IPS-15b (cell line): ENCODE data around the gene NUDT8.
"Not testable (repeated sequence)": the region's sequence is repeated elsewhere in the genome, so short reads cannot be mapped to it uniquely, and the experiment has no call there.

Experiments
- H3K27me3 ChIP-seq: one replicate; pipeline ENCODE4 v1.6.1; 2013; ENCODE audit warnings: low read length; ENCODE audit not compliant: control insufficient read depth, insufficient read depth
- H3K36me3 ChIP-seq: one replicate; pipeline ENCODE4 v1.6.1; 2013; ENCODE audit warnings: low read length; ENCODE audit not compliant: control insufficient read depth, insufficient read depth
- H3K4me1 ChIP-seq: one replicate; pipeline ENCODE4 v1.6.1; 2013; ENCODE audit warnings: mild to moderate bottlenecking, low read length; ENCODE audit not compliant: control insufficient read depth, insufficient read depth
- H3K4me3 ChIP-seq: one replicate; pipeline ENCODE4 v1.5.1; 2013; ENCODE audit warnings: low read depth, low read length
- H3K9ac ChIP-seq: one replicate; pipeline ENCODE4 v1.6.1; 2013; ENCODE audit warnings: low read depth, mild to moderate bottlenecking, low read length
- H3K9me3 ChIP-seq: one replicate; pipeline ENCODE4 v1.6.1; 2013; ENCODE audit warnings: mild to moderate bottlenecking, low read length; ENCODE audit not compliant: control insufficient read depth, insufficient read depth

NUDT8 gene

DNA sequence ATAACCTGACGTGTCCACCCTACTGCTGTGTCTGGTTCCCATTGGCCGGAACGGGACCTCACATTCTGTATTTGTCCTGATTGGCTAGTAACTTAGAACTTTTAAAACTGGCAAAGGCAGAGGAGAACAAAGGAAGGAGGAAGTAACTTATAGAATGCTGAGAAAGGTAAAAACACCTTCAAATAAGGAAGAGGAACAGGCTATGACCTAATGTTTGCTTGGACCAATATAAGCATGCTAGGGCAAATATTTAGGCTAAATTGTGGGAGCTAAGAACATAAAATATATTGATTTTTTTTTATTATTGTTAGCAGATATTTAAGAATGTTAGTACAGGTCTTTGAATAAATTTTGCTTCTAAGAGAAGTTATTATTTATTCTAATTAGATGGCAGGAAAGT is 7.7 kb upstream of the NUDT8 start:
- not testable (repeated sequence) for H3K36me3 ChIP-seq, H3K4me3 ChIP-seq, H3K9ac ChIP-seq, H3K4me1 ChIP-seq, H3K9me3 ChIP-seq
- H3K27me3 ChIP-seq = peaks cover 16% of the 10 kb centered on the region

DNA sequence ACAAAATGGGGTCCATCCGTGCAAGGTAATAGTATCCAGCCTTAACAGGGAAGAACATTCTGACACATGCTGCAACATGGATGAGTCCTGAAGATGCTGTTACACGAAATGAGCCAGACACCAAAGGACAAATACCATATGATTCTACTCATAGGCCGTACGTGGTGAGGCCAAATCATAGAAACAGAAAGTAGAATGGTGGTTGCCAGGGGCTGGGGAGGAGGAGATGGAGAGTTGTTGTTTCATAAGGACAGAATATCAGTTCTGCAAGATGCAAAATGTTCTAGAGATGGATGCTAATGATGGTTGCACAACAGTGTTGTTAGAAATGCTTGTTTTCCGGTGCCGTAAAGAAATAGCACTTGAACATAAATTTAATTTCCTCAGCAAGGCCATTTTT is 7.2 kb upstream of the NUDT8 start:
- no peaks in the 10 kb centered on the region for H3K4me1 ChIP-seq
- H3K27me3 ChIP-seq = peaks cover 16% of the 10 kb centered on the region
- H3K36me3 ChIP-seq = no peaks in the 10 kb centered on the region
- no peak overlapping the region for H3K4me3 ChIP-seq
- H3K9me3 ChIP-seq = no peaks in the 10 kb centered on the region
- no peak overlapping the region for H3K9ac ChIP-seq

DNA sequence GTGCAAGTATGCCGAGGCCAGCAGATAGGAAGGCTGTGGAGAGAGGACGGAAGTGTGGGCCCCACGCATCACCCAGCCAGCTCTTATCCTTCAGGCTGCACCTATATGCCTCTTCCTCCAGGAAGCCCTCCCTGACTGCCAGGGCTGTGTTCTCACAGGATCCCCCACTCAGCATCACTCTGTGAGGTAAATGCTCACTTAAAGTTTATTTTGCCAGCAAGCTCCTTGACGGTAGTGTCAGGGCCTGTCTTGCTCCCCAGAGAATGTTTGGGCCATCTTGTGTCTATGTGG is 5.4 kb upstream of the NUDT8 start:
- H3K9ac ChIP-seq = no peak overlapping the region
- H3K4me3 ChIP-seq = no peak overlapping the region
- no peaks in the 10 kb centered on the region for H3K9me3 ChIP-seq
- peaks cover 2% of the 10 kb centered on the region for H3K4me1 ChIP-seq
- no peaks in the 10 kb centered on the region for H3K36me3 ChIP-seq
- H3K27me3 ChIP-seq = peaks cover 8% of the 10 kb centered on the region

DNA sequence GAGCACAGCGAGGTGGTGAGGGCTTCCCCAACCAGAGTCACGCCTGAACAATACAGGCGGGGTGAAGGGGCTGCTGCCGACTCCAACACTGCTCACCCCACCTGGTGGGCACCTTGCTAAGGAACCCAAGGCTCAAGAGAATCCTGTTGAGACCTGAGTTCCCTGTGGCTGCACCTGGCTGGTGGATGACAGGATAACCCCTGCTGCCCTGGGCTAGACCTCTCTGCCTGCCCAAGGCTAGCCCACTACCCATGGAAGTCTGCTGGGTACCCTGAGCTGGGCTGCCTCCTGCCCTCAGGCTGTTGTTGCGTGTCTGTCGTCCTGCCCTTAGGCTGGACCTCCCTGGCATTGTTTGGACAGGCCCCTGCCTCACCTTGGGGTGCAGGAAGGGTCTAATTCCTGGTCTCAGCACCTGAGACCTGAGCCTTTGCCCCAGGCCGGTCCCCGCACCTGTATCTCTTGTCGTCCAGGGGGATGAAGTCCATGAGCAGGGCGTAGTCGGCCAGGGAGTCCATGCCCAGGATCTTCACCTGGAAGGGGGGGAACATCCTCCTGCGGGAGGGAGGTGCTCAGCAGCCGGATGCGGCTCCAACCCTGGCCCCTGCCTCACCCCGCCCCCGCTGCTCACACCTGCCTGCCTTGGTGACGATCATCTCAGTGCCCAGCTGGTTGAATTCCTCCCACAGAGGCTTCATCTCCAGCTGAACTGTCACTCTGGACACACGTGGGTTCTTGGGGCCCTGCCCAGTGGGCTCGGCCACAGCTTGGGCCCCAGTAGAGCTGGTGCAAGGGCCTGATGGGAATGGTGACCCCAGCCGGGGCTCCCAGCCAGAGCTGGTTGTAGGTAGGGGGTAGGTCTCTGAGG is 4.9 kb upstream of the NUDT8 start:
- Histone ChIP-seq H3K9ac (no peak overlapping the region), H3K4me1 (peaks cover 2% of the 10 kb centered on the region), H3K27me3 (peaks cover 3% of the 10 kb centered on the region), H3K4me3 (no peak overlapping the region), H3K9me3 (no peaks in the 10 kb centered on the region), H3K36me3 (no peaks in the 10 kb centered on the region)

DNA sequence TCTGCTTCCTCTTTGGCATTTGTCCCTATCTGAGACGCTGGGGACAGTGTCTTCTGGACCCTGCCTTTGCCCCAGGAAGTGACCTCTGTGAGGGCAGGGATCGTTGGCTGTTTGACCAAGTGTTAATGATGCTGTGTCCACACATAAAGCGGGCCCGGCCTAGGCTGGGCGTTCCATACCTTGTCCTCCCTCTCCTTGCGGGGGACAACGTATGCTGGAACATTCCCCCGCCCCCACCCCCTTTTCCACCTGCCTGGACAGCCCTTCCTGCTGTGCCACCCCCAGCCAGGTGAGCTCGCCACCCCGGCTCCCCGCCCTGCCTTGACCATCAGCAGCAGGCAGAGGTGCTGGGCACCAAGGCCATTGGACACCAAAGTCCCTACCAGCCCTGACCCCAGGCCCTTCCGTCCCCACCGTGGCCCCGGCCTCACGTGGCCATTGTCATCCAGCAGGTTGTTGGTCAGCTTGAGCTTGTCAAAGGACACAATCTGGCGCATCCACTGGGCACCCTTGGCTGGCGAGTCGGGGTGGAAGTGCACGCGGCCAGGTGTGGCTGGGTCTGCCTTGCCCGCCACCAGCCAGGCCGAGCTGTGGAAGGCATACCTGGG is 4.1 kb upstream of the NUDT8 start:
- Histone ChIP-seq H3K36me3 (no peaks in the 10 kb centered on the region), H3K9ac (no peak overlapping the region), H3K27me3 (no peaks in the 10 kb centered on the region), H3K4me1 (peaks cover 3% of the 10 kb centered on the region), H3K4me3 (no peak overlapping the region), H3K9me3 (no peaks in the 10 kb centered on the region)

DNA sequence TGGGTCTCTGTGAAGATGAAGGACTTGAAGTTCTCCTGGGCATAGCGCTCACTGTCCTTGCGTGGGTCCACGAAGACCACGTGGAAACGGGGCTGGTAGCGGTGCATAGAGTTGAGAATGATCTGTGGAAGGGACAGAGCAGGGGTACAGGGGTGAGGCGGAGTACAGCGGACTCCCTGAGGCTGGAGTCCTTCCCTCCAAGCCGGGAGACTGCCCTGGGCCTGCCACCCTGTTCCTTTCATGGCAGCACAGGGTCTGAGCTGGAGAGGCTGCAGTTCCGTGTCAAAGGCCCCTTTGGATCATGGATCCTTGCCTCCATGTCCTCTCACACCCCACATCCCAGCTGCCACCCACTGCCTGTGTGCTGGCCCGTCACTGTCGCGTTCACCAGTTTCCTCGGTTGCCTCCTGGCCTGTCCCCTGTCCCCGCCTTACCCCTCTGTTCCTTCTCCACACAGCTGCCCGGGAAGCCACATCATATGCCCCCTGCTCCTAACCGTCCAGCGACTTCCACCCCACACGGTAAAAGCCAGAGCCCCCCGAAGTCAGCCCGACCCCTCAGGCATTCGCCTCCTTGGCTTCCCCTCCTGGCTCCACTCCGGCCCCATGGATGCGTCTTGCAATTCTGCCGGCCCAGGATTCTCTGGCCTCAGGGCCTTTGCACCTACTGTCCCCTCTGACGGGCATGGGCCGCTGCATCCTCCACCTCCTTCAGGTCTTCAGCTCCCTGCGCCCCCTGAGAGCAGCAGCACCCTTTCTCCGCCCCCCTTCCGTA is 3.4 kb upstream of the NUDT8 start:
- no peaks in the 10 kb centered on the region for H3K36me3 ChIP-seq
- no peaks in the 10 kb centered on the region for H3K27me3 ChIP-seq
- H3K4me1 ChIP-seq = peaks cover 3% of the 10 kb centered on the region
- no peaks in the 10 kb centered on the region for H3K9me3 ChIP-seq
- no peak overlapping the region for H3K9ac ChIP-seq
- no peak overlapping the region for H3K4me3 ChIP-seq

DNA sequence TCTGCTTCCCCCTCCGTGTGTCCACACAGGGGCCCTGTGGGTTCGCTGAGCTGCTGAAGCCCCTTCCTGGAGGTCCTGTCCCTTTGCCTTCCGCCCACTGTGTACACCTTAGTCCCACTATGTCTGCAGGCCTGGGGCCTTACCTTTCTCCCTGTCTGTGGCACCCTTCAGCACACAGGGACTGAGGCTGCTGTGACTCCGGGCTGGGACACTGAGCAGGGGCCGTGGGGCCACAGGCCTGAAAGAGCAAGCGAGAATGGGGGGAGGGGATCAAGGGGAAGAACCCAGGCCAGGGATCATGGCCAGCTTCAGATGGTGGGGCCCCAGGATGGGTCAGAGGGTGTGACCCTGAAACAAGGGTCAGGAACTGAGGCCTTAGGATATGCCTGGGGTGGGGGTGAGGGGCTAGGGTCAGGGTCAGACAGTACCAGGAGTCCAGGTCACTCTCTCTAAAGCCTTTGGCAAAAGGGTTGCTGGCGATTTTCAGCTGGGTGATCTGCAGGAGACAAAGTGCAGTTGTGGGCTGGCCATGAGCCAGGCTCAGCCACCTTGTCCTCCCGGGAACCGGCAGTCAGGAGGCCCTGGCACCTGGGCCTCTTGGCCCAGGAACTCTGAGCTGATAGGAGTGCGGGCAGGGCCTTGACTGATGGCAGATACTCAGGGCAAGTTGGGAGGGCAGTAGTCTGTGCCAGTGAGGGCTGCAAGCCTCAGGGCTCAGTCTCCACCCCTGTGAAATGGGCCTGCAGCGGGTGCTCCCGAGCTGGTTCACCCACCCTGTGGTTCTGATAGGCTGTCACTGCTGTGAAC is 2.6 kb upstream of the NUDT8 start:
- H3K9me3 ChIP-seq = no peaks in the 10 kb centered on the region
- peaks cover under 1% of the 10 kb centered on the region for H3K36me3 ChIP-seq
- no peaks in the 10 kb centered on the region for H3K27me3 ChIP-seq
- peaks cover 3% of the 10 kb centered on the region for H3K4me1 ChIP-seq
- H3K4me3 ChIP-seq = no peak overlapping the region
- no peak overlapping the region for H3K9ac ChIP-seq

DNA sequence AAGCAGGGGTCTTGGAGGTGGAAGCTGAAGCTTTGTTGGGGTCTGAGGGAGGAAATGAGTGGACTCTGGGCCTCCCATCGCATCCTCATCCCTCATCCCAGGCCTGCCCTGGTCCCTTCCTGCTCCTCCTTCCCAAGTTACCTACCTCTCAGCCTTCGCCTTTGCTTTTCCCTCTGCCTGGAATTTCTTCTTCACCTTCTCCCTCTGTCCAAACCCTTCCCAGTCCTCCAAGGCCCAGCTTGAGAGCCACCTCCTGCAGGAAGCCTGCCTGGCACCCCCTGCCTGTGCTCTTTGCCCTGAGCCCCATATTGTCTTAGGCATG is 2.1 kb upstream of the NUDT8 start:
- H3K36me3 ChIP-seq = peaks cover 6% of the 10 kb centered on the region
- H3K4me1 ChIP-seq = peaks cover 3% of the 10 kb centered on the region
- no peaks in the 10 kb centered on the region for H3K27me3 ChIP-seq
- H3K4me3 ChIP-seq = no peak overlapping the region
- no peaks in the 10 kb centered on the region for H3K9me3 ChIP-seq
- no peak overlapping the region for H3K9ac ChIP-seq

DNA sequence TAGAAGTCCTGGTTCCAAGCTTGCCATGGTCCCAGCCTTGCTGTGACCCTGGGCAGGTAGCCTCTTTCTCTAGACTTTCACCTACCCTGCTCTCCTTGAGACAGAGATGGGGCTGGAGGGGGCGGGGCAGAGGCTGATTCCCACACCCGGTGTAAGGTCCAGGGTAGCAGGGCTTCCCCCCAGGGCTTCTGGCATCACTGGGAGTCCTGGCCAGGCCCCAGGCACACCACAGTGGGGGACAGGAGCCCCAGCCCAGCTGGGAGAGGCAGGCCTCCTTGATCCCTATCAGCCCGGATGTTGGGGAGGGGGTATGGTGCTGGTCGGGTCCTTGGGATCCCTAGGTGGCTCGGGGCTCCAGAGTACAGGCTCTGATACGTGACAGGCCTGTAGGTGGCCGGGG is 1.7 kb upstream of the NUDT8 start:
- peaks cover 7% of the 10 kb centered on the region for H3K36me3 ChIP-seq
- no peak overlapping the region for H3K4me3 ChIP-seq
- peaks cover 3% of the 10 kb centered on the region for H3K4me1 ChIP-seq
- H3K9ac ChIP-seq = no peak overlapping the region
- H3K27me3 ChIP-seq = no peaks in the 10 kb centered on the region
- no peaks in the 10 kb centered on the region for H3K9me3 ChIP-seq

DNA sequence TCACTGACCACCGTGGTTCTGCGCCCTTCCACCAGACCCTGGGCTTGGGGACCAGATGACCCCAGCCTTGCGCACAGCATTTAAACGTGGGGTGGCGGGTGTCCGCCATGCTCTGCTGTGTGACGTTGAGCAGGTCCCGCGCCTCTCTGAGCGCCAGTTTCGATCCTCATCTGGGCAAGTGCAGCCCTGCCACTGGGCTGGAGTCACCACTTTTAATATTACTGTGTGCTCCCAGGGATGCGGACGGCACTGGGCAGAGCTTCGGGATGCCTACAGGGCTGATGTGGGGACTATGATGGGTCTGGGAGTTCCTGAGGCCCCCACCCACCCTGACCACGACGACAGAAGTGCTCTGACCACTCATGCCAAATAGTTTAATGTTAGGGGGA is 1.2 kb upstream of the NUDT8 start:
- H3K9ac ChIP-seq = peak overlapping the region; percentile 60
- H3K27me3 ChIP-seq = no peaks in the 10 kb centered on the region
- H3K9me3 ChIP-seq = no peaks in the 10 kb centered on the region
- peak overlapping the region; percentile 80 for H3K4me3 ChIP-seq
- H3K36me3 ChIP-seq = peaks cover 7% of the 10 kb centered on the region
- peaks cover 3% of the 10 kb centered on the region for H3K4me1 ChIP-seq

DNA sequence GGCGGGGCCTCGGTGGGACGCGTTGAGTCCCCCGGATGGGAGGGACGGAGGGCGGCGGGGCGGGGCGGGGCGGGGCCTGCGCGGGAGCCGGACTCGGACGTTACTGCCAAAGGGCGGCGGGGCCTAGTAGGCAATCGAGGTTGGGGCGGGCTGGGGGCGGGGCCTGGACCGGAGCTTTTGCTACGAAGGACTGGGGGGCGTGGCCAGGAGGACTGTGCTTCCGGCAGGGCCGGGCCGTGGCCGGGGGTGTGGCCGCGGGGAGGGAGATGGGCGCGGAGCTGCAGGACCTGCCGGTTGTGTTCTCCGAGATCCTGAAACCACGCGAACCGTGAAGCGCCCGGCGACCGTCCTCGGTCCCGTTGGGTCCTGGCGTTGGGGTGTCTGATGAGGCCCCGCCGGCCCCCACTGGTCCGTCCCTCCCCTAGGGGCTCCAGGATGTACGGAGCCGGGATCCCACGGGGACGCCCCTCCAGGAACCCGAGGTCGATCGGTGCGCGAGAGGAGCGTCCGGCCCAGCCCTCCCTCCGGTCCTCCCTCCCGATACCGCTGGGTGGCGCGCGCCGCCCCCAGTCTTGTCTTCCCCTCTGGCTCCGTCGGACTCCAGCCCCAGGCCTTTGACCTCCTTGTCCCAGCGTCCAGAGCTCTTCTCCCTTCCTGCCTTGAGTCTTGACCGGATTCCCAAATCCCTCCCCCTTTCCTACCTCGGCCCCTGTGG is 648 bp upstream of the NUDT8 start:
- H3K27me3 ChIP-seq = no peaks in the 10 kb centered on the region
- H3K4me3 ChIP-seq = peak overlapping the region; percentile 80
- peaks cover 7% of the 10 kb centered on the region for H3K36me3 ChIP-seq
- peak overlapping the region; percentile 60 for H3K9ac ChIP-seq
- peaks cover 3% of the 10 kb centered on the region for H3K4me1 ChIP-seq
- no peaks in the 10 kb centered on the region for H3K9me3 ChIP-seq
